GM18505 (cell line): Measurements from ENCODE around the gene DGKI.

Source experiments
- ATAC-seq: cut with Tn5 transposase; IDR thresholded peaks from one replicate; pipeline ENCODE4 v1.9.1; 2021; ENCODE audit not compliant: unreplicated experiment
- POLR2A ChIP-seq: IDR thresholded peaks from 4 replicates; pipeline ENCODE4 v1.6.1; 2011; ENCODE audit warnings: borderline replicate concordance; ENCODE audit not compliant: insufficient read depth, insufficient read length; ENCODE audit errors: extremely low read depth

DGKI gene

DNA sequence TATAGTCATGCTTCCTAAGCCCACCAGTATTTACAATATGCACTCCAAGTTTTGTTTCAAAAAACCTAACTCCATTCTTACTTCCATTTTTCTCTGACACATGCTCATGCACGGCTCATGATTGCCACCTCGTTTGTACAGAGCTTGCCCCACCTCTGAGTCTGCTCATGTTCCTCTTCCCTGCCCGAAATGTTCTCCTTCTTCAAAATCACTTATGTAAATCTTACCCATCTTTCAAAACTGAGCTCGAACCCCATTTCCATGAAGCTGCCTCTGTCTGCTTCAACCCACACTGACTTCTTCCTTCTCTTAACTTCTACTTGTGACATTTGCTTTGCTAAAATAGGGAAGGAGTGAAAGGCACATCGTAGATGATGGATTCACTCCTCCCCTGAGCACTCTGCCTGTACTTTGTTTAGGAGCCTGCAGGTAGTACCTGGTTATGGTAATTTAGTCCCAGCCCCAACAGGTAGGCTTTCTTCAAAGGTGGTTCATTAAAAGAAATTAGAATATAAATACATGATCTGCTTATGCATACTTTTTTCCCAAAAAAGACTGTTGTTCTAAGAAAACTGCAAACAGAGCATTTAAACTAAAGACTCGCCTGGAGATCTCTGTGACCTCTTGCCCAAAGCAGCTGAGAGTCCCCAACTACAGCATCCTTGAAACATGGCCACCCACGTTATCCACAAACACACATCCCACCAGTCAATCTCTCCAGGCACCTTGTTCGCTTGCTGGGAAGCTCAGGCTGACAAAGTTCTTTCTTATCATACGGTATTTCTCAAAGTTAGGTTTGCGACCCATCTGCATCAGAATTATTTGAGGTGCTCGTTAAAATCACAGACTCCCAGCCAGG lies 172.0 kb downstream of the DGKI start:
- no peak for ATAC-seq
- TF ChIP-seq POLR2A = no peak

- ATAC-seq = no peak
These were observed 172.7 kb downstream of the DGKI start for GRCh38 chr7:137674048-137674447.

GRCh38 chr7:137671920-137672319 lies 174.9 kb downstream of the DGKI start:
- no peak for TF ChIP-seq POLR2A
- no peak for ATAC-seq

More at GRCh38 chr7:137674048-137674447, 172.7 kb downstream of the DGKI start:
- no peak for TF ChIP-seq POLR2A

DNA sequence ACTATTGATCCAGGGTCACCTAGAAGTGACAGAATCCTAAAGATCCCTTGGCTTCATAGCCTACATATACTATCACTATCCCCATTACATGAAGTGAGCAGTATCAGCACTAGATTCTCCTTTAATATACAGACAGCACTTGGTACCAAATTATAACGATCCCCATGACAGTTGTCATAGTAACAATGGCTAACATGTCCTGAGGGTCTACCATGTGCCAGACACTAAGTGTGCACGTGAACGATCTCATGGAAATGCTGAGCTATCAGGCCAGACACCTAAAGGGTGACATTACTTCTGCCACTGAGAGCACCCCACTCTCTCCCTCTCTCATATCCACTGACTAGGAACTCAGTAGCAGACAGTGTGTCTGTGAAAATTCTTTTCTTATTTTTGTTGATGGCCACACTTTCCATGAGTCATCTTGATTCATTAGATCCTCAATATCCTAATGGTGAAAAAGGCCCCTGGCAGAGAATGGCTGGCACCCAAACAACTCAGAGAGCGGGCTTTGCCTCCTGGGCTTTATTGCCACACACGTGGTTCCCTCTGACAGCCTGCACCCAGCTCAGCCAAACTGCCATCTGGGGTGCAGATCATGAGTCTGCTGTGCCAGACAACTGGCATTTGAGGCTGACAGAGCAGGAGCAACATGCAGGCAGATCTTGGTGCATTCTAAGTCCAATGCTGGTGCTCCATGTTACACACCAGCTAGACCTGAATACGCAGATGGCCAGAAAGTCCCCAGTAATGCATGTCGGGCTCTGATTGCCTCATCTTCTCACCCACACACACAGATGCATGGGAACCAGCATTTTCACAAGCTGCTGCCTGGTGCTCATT lies 176.3 kb downstream of the DGKI start:
- ATAC-seq = no peak
- TF ChIP-seq POLR2A = no peak

DNA sequence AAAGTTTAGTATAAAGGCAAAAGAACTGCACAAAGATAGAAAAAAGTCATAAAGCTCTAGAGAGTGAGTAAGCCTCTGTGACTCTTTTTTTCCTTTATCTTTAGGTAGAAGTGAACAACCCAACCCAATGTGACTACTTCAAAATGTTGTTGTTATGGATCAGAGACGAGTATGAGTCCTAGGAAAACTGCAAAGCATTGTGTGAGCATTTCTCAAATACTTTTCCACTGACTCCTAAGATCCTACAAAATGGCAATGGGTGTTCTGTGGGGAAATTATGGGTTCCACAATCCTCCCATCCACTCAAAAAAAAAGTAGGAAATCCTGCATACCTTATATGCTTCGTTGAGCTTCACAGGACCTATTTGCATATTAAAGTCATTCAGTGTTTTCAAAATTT lies 177.1 kb downstream of the DGKI start:
- ATAC-seq = no peak
- TF ChIP-seq POLR2A = no peak

- no peak for TF ChIP-seq POLR2A
- no peak for ATAC-seq
These were observed 178.4 kb downstream of the DGKI start for GRCh38 chr7:137668404-137668803.

- no peak for TF ChIP-seq POLR2A
- no peak for ATAC-seq
These were observed 179.0 kb downstream of the DGKI start for GRCh38 chr7:137667633-137668387.

DNA sequence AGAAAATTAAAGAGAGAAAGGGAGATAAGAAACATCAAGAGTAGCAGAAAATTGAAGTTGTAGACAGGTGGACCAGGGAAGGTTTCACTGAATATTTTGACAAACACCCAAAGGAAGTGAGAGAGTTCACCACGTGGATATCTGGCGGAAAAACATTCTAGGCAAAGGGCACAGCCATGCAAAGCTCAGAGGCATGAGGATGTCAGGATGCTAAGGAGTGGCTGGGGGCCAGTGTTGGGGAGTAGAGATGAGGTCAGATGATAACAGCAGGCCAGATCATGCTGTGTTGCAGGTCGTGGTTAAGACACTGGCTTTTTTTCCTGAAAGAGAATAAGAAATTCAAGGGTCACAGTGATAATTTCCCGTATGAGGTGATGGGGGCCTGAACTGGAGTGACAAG lies 181.9 kb downstream of the DGKI start:
- ATAC-seq = no peak
- TF ChIP-seq POLR2A = no peak

GRCh38 chr7:137661634-137662033 lies 185.1 kb downstream of the DGKI start:
- no peak for TF ChIP-seq POLR2A
- ATAC-seq = no peak

- no peak for TF ChIP-seq POLR2A
- ATAC-seq = no peak
These were observed 188.4 kb downstream of the DGKI start for GRCh38 chr7:137658190-137658900.

DNA sequence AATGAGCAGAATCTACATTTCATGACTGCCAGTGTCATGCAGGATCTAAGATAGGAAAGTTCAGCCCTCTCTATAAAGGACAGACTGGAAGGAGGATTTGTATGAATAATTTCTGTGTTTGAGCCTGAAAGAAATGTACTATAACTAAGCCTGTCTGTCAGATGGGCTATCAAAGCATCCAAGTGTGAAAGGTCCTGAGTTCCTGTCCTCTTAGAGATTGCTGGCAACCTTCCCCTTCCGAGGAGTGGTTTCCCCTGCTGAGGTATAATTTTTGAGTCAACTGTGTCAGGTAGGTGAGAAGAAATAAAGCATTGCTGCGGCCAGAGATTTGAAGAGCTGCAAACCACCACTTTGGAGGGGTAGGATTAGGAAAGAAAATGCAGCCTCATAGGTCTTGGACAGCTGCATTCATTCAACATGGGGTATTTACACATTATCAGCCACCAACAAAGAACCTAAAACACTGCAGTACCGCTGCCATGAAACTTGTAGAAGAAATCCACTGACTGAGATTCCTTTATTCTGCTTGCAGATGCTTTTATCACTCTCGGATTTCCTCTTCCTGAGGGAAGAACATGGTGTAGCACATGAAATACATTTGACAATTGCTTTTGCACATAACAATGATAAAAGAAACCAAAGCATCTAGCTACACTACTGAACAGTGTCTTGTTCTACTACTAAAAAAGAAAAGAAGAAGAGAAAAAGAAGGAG lies 189.1 kb downstream of the DGKI start:
- ATAC-seq = no peak
- TF ChIP-seq POLR2A = no peak

GRCh38 chr7:137656850-137657232 lies 189.9 kb downstream of the DGKI start:
- ATAC-seq = no peak
- no peak for TF ChIP-seq POLR2A
